Measurements from ENCODE around the gene TGFB3.

The TGFB3 gene

DNA sequence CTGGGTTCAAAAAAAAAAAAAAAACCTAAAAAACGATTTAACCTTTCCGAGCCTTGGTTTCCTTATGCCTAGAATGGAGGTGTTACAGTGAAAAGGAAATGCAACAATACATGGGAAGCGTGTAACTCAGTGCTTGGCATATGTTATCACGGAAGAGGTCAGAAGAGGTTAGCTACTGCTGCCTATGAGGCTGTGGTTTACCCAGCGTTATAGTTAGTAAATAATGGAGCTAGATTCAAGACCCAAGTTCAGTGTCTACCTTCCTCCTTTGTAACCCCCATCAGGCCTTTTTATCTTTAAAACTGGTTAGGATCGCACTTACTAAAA is 4.6 kb upstream of the TGFB3 start:
- H3K9ac ChIP-seq (ENCODE audit: low read length) = peak overlapping the region; percentile 75
- no peak overlapping the region for H3K27ac ChIP-seq (ENCODE audit: low read length)
- H3K27me3 ChIP-seq (ENCODE audit: control insufficient read depth, insufficient read depth, low read length) = peaks cover 25% of the 10 kb centered on the region
- no peaks in the 10 kb centered on the region for H3K9me3 ChIP-seq (ENCODE audit: control insufficient read depth, low read depth, low read length)
- peaks cover 13% of the 10 kb centered on the region for H3K4me1 ChIP-seq (ENCODE audit: control insufficient read depth, low read depth, low read length)
- H3K4me3 ChIP-seq (ENCODE audit: low read length) = peak overlapping the region; percentile 87
- no peaks in the 10 kb centered on the region for H3K36me3 ChIP-seq (ENCODE audit: control insufficient read depth, low read depth, low read length)

DNA sequence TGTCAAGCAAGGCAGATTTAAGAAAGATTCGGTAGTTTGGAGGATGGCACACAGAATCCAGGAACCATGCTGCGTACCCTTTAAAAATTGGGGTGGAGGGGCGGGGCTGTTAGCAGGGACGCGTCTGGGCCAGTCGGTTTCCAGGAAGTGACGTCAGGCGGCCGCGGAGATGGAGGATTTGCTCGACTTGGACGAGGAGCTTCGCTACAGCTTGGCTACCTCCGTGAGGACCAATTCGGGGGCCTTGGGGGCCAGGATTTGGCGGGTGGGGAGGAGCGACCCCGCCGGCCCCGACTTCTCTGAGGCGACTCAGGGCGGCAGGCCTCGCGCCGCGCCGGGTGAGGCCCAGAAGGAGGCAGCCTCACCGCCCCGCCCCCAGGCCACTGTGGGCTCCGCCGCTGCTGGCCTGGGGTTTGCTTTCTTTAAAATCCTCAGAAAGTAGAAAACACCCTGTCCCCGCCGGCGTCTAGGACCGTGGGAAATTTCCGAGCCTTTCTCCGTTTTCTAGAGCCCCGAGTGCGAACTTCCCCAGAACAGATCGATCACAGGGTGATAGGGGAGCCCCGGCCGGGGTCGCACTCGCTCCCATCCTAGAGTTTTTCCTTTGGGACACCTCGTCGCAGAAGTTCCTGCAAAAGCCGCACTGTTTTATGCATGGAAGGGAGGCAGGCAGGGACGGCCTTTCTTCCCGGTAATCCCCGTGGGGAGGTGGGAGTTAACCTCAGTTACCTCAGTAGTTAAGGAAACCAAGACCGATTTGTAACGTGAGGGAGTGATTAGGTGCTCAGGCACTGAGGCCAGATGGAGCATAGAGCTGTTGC is 4.0 kb upstream of the TGFB3 start, which contains the start of gene IFT43:
Gene IFT43, plus strand, starts transcription at position 146 of the 821 bp plus-strand sequence. Its CDS starts 24 bp downstream, at position 170.
- Histone ChIP-seq H3K9ac (ENCODE audit: low read length) (peak within 1 kb of the TSS; percentile 75), H3K36me3 (ENCODE audit: control insufficient read depth, low read depth, low read length) (no peaks in the 10 kb centered on the region), H3K4me1 (ENCODE audit: control insufficient read depth, low read depth, low read length) (peaks cover 14% of the 10 kb centered on the region), H3K4me3 (ENCODE audit: low read length) (peak within 1 kb of the TSS; percentile 87), H3K27me3 (ENCODE audit: control insufficient read depth, insufficient read depth, low read length) (peaks cover 28% of the 10 kb centered on the region), H3K27ac (ENCODE audit: low read length) (no peak within 1 kb of the TSS), H3K9me3 (ENCODE audit: control insufficient read depth, low read depth, low read length) (no peaks in the 10 kb centered on the region)

DNA sequence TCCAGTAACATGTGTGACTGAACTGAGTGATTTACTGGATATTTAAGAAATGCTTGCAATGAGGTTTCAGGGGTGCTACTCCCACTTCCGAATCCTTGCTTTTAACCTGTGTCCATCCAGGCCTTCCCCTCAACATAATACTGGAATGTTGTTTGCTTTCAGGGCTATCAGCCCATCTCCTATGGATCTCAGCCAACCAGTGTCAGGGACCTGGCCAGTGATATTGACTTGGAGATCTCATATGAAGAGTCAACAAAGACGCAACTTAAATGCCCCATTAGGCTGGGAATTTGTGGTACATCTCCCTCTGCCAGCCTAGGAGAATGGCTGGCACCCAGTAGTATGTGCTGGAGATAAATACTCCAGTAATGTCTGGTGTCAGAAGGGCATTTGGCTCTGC is 2.9 kb upstream of the TGFB3 start:
- Histone ChIP-seq H3K9ac (ENCODE audit: low read length) (no peak overlapping the region), H3K4me1 (ENCODE audit: control insufficient read depth, low read depth, low read length) (peaks cover 14% of the 10 kb centered on the region), H3K27me3 (ENCODE audit: control insufficient read depth, insufficient read depth, low read length) (peaks cover 38% of the 10 kb centered on the region), H3K9me3 (ENCODE audit: control insufficient read depth, low read depth, low read length) (no peaks in the 10 kb centered on the region), H3K4me3 (ENCODE audit: low read length) (no peak overlapping the region), H3K36me3 (ENCODE audit: control insufficient read depth, low read depth, low read length) (no peaks in the 10 kb centered on the region), H3K27ac (ENCODE audit: low read length) (no peak overlapping the region)

DNA sequence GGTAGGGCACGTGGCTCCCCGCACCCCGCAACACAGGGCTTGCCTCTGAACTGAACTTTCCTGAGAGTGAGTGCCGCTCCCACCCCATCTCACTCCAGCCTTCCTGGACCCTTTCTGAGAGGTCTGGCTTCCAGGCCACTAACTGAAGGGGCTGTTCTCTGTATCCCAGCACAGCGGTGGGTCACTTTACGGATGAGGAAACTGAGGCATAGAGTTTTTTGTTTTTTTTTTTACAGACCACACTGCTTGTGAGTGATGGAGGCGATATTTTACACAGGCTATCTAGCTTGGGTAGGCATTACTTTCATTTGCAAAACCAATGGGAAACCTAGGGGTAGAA is 1.2 kb upstream of the TGFB3 start:
- Histone ChIP-seq H3K4me1 (ENCODE audit: control insufficient read depth, low read depth, low read length) (peaks cover 14% of the 10 kb centered on the region), H3K4me3 (ENCODE audit: low read length) (peak overlapping the region; percentile 89)

DNA sequence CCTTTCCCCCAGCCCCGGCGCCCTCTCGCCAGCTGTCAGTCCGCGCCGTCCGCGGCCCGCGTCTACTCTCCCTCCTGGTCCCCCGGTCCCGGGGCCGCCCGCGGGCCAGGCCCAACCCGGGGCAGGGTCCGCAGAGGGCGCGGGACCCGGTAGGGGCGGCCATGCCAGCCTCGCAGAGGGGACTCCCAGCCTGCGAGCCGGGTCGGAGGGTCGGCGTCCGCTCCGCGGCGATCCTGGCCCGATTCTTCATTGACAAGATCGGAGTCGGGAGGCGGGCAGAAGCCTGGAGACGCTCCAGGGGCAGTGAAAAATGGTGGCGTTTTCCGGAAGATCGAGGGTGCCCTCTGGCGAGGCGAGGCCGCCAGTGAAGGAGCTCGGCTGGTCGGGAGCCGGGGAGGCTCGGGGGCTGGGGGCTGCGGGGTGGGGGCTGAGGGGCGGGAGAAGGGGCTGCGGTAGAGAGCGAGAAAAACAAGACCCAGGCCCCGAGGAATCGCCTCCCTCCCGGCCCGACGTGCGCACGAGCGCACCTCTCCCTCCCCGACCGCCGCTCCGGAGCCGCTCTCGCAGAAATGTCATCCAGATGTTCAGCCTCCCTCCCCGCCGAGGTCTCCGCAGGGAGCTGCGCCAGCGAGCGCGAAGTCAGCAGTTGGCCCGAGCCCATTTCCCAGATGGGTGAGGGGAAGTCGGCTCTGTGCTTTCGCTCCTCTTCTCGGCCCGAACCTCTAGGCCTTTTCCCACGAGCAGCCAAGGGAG is 647 bp upstream of the TGFB3 start:
- peak overlapping the region; percentile 89 for H3K4me3 ChIP-seq (ENCODE audit: low read length)
- peaks cover 38% of the 10 kb centered on the region for H3K27me3 ChIP-seq (ENCODE audit: control insufficient read depth, insufficient read depth, low read length)
- H3K27ac ChIP-seq (ENCODE audit: low read length) = no peak overlapping the region
- H3K9me3 ChIP-seq (ENCODE audit: control insufficient read depth, low read depth, low read length) = no peaks in the 10 kb centered on the region
- peak overlapping the region; percentile 39 for H3K9ac ChIP-seq (ENCODE audit: low read length)
- H3K4me1 ChIP-seq (ENCODE audit: control insufficient read depth, low read depth, low read length) = peaks cover 19% of the 10 kb centered on the region
- H3K36me3 ChIP-seq (ENCODE audit: control insufficient read depth, low read depth, low read length) = no peaks in the 10 kb centered on the region

More for the DNA sequence above, 1.2 kb upstream of the TGFB3 start:
- Histone ChIP-seq H3K9ac (ENCODE audit: low read length) (peak overlapping the region; percentile 39), H3K27me3 (ENCODE audit: control insufficient read depth, insufficient read depth, low read length) (peaks cover 38% of the 10 kb centered on the region), H3K9me3 (ENCODE audit: control insufficient read depth, low read depth, low read length) (no peaks in the 10 kb centered on the region), H3K27ac (ENCODE audit: low read length) (no peak overlapping the region), H3K36me3 (ENCODE audit: control insufficient read depth, low read depth, low read length) (no peaks in the 10 kb centered on the region)

DNA sequence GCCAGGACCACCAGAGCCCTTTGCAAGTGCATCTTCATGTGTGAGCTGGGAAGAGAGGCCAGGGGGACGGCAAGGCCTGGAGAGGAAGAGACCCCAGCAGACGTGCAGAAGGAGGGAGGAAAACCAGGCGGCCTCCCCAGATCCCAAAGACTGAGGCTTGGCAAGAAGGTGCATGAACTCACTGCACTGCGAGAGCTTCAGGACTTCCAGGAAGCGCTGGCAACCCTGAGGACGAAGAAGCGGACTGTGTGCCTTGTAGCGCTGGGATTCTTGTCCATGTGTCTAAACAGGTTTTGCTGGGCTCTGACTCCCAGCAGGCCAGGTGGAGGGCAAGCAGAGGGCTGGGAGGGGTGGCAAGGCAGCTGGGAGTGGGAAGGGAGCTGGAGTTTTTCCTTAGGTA is 939 bp downstream of the TGFB3 start:
- no peaks in the 10 kb centered on the region for H3K36me3 ChIP-seq (ENCODE audit: control insufficient read depth, low read depth, low read length)
- H3K4me1 ChIP-seq (ENCODE audit: control insufficient read depth, low read depth, low read length) = peaks cover 22% of the 10 kb centered on the region
- H3K27me3 ChIP-seq (ENCODE audit: control insufficient read depth, insufficient read depth, low read length) = peaks cover 38% of the 10 kb centered on the region
- H3K9ac ChIP-seq (ENCODE audit: low read length) = no peak overlapping the region
- H3K4me3 ChIP-seq (ENCODE audit: low read length) = no peak overlapping the region
- no peaks in the 10 kb centered on the region for H3K9me3 ChIP-seq (ENCODE audit: control insufficient read depth, low read depth, low read length)
- no peak overlapping the region for H3K27ac ChIP-seq (ENCODE audit: low read length)

DNA sequence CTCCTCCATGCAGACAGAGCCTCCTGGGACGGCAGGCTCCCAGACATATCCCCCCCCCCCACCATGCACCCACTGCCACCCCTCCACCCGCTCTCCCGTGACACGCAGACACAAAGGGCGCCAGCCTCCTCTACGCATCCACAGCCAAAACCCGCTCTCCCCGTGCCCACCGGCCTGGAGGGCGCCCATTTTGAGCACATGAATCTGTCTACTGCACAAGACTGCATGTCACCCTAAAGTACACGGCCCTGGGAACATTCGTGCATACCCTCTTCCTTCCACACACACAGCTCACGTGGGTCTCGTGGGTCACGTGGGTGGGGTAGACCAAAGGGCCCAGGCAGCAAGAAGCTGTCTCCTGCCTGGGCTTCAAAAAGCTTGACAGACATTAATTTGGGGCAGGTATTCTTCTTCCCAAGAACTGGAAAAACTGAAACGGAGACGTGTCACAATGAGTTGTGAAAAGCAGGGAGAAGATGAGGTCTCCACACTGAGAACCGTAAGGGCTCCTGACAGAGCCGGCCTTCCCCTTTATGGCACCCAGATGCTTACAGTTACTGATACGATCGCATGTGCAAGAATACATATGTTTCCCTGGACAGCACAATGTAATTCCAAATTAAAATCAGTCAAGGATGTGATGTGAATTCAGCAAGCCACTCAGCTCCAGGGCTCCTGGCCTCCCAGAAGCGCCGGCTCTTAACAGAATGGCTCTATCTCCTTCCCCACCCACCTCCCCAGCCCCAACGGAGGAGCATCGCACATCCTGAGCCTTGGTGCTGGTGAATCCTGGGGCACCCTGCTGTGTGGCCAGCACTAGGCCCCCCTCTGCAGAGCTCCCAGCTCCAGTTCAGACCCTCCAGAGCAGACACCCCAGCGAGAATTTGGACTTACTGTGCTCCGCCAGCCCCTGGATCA is 1.9 kb downstream of the TGFB3 start:
- no peak overlapping the region for H3K9ac ChIP-seq (ENCODE audit: low read length)
- no peak overlapping the region for H3K4me3 ChIP-seq (ENCODE audit: low read length)
- no peaks in the 10 kb centered on the region for H3K36me3 ChIP-seq (ENCODE audit: control insufficient read depth, low read depth, low read length)
- peaks cover 36% of the 10 kb centered on the region for H3K27me3 ChIP-seq (ENCODE audit: control insufficient read depth, insufficient read depth, low read length)
- peaks cover 22% of the 10 kb centered on the region for H3K4me1 ChIP-seq (ENCODE audit: control insufficient read depth, low read depth, low read length)
- H3K27ac ChIP-seq (ENCODE audit: low read length) = no peak overlapping the region
- H3K9me3 ChIP-seq (ENCODE audit: control insufficient read depth, low read depth, low read length) = no peaks in the 10 kb centered on the region

DNA sequence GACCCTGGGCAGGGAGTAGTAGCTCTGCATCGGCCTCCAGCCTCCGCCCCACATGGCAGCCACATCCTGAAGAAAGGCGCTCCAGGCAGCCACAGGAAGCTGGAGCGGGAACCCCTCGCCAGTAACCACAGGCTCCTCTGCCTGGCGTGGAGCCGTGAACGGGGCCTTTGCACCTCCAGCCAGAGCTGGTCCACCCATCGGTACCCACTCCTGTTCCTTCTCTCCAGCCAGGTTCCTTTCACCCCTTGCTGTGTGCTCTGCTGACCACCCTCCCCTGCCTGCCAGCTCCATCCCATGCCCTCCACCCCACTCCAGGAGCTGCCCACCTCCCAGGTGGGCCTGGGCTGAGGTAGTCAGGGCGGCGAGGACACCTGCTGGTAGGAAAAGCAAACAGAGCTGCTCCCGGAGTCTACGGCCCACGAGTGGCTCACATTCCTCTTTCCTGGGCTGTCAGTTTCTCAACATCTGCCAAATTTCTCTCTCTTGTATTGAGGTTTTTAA is 2.7 kb downstream of the TGFB3 start:
- no peaks in the 10 kb centered on the region for H3K9me3 ChIP-seq (ENCODE audit: control insufficient read depth, low read depth, low read length)
- H3K27ac ChIP-seq (ENCODE audit: low read length) = no peak overlapping the region
- no peak overlapping the region for H3K4me3 ChIP-seq (ENCODE audit: low read length)
- no peaks in the 10 kb centered on the region for H3K36me3 ChIP-seq (ENCODE audit: control insufficient read depth, low read depth, low read length)
- H3K4me1 ChIP-seq (ENCODE audit: control insufficient read depth, low read depth, low read length) = peaks cover 22% of the 10 kb centered on the region
- H3K27me3 ChIP-seq (ENCODE audit: control insufficient read depth, insufficient read depth, low read length) = peaks cover 28% of the 10 kb centered on the region
- H3K9ac ChIP-seq (ENCODE audit: low read length) = no peak overlapping the region

DNA sequence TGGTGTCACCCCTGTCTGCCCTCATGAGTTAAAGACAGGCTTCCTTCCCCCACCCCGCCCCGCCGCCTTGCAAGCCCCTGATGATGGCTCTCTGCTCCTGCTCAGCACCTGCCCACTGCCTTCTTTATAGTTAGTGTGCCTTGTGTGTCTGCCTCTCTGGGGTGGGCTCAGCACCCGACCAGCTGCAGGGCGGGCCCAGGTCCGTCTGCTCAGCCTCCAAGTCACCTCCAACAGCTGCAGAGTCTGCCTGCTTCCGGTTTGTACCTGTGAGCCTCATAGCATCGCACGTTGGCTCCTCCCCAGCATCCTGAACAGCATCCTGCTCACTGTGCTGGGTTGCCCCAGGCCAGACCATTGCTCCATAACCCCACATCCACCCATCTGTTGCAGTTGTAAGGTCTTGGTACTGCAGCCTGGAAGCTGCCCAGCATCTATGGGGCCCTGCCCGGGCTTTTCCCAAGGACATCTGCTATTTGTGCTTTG is 3.5 kb downstream of the TGFB3 start:
- Histone ChIP-seq H3K4me1 (ENCODE audit: control insufficient read depth, low read depth, low read length) (peaks cover 22% of the 10 kb centered on the region), H3K9ac (ENCODE audit: low read length) (no peak overlapping the region)

DNA sequence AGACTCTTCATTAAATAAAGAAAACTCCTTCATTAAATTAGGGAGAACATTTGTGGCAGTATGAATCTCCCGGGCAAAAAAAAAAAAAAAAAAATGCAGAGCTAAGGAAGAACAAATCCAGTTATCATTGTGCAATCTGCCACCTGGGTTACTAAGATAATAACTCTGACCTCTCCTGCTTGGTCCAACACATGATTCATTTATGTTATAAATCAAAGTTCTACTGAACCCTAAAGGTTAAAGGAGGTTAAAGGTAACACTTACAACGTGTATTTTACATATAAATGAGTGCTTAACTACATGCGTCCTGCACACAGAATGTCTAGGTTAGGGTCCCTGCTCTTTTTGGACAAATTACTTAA is 4.2 kb downstream of the TGFB3 start:
- Histone ChIP-seq H3K27ac (ENCODE audit: low read length) (no peak overlapping the region), H3K36me3 (ENCODE audit: control insufficient read depth, low read depth, low read length) (no peaks in the 10 kb centered on the region), H3K9ac (ENCODE audit: low read length) (no peak overlapping the region), H3K4me3 (ENCODE audit: low read length) (no peak overlapping the region), H3K4me1 (ENCODE audit: control insufficient read depth, low read depth, low read length) (peaks cover 18% of the 10 kb centered on the region), H3K27me3 (ENCODE audit: control insufficient read depth, insufficient read depth, low read length) (peaks cover 13% of the 10 kb centered on the region), H3K9me3 (ENCODE audit: control insufficient read depth, low read depth, low read length) (no peaks in the 10 kb centered on the region)

More for the DNA sequence above, 3.5 kb downstream of the TGFB3 start:
- no peaks in the 10 kb centered on the region for H3K36me3 ChIP-seq (ENCODE audit: control insufficient read depth, low read depth, low read length)
- no peak overlapping the region for H3K27ac ChIP-seq (ENCODE audit: low read length)
- H3K4me3 ChIP-seq (ENCODE audit: low read length) = no peak overlapping the region
- H3K9me3 ChIP-seq (ENCODE audit: control insufficient read depth, low read depth, low read length) = no peaks in the 10 kb centered on the region
- peaks cover 20% of the 10 kb centered on the region for H3K27me3 ChIP-seq (ENCODE audit: control insufficient read depth, insufficient read depth, low read length)
